CD4-positive, alpha-beta T cell treated with Interferon alpha-2 for 1 hour (primary cell): Measurements from ENCODE around the gene KLHL28.
"Not testable (repeated sequence)": the region's sequence is repeated elsewhere in the genome, so short reads cannot be mapped to it uniquely, and the experiment has no call there.

Source experiments
- DNase-seq, 2 donors: peaks; one replicate each; pipeline ENCODE4 v3.0.0-alpha.2; 2020 to 2022

KLHL28 gene

DNA sequence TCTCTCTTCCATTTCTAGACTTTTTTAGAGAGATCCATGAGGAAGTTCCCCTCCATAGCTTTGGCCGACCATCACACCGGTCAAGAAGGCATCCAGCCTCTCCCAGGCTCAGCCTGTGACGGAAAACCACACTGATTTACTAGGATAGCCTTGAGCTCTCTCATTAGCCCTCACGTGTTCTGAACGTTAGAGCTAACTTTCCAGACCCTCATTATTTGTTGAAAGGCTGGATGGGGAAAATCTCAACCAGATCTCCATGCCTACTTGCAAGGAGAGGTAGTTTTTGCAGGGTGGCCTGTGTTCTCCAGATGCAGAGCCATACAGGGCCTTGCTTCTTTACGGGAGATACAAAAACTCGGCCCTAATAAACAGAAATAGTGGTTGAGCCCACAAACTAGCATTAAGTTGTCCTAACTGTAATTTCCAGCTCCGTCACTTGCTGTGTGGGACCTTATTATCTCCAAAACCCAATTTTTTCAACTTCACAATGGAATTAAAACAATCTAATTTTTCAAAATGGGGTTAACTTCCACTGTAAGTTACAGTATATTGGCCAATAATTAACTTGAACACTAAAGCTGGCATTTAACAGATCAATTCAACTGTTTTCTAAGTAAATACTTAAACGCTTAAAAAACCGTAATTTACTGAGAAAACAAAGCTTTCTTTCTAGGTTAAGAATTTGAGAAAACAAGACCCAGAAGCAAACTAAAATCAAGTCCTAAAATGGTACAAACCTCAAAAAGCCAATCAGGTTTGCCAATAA is 65.3 kb downstream of the KLHL28 start:
- no peak for DNase-seq

DNA sequence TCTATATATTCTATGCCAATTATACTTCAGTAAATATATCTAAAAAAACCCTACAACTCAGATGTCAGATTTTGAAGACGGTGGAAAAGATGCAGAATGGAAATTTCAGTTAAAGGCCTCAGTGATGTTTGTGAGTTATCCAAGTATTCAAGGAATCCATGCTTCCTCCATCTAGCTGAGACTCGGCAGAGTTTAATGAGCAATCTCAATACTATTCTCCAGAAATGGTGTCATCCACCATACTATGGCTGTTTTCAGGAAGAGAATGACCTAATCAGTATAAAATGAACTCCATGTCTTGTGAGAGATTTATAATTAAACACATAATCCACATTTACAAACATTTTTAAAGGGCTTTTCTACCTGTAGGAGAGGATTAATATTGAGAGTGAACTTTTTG is 66.0 kb downstream of the KLHL28 start:
- no peak for DNase-seq

DNA sequence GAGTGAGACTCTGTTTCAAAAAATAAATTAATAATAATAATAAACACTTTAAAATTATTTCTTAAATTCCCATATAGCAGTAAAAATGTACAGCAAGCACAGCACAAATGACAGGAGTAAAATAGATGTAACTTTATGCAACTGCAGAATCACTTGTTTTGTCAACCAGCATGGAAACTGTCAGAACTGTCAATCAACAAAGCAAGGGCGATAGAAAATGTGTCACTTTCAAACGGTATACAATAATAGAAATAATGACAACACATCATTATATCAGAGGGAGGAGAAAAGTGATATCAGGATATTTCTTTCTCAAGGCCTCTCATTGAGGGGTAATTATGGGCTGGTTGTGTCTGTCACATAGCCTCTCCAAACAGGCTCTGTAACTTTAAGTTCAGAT is 68.2 kb downstream of the KLHL28 start:
- no peak for DNase-seq

DNA sequence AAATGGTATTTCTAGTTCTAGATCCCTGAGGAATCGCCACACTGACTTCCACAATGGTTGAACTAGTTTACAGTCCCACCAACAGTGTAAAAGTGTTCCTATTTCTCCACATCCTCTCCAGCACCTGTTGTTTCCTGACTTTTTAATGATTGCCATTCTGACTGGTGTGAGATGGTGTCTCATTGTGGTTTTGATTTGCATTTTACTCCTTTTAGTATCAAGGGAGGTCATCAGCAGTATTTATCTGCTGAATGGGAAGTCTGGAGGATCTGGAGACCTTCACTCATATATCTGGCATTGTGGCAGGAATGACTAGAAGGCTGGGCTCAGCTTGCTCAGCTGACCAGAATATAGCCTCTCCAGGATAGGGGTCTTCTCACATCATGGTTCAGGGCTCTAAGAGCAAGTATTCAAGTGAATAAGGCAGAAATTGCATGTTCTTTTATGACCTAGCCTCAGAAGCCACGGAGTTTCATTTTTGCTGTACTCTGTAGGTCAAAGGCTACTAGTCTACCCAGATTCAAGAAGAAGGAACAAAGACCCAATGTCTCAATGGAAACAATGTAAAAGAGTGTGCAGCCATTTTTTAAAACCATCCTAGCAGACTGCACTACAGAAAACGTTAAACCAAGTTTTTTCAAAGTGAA is 69.9 kb downstream of the KLHL28 start:
- not testable (repeated sequence) for DNase-seq

DNA sequence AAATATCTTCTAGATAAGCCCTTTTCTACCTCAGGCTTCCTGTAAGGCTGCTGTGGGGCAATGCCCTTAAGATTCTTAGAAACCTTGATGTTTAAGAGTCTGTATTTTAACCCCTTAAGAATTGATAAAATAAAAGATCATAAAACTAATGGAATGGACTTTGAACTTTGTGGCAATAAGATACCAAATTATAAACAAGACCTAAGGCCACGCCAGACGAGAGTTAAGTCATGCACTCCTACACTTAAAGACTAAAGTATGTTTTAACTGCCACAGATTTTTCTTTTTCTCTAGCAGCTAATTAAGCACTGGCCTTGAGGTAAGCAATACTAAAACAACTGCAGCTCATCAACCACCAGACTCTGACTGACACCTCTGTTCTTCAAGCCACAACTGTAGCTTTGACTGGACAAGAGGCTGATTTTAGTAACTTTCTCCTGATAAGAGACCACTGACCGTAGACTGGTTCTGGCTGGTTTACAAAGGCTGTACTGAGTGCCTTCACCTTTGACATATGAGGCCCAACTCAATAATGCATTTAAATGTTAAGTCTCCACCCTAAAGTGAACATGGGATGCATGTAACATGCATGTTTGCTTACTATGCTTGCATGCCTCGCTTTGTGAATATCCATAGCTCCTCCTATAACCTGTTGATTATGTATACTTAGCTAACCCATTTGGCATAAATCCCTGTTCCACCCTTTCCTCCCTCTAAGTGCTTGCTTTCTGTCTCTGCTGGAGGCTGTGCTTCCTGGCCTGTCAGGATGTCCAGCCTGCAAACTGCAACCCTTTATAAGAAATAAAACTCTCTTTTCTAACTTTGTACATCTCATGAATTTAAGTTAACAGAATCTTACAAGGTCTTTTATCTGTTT is 71.9 kb downstream of the KLHL28 start:
- DNase-seq: no peak

DNA sequence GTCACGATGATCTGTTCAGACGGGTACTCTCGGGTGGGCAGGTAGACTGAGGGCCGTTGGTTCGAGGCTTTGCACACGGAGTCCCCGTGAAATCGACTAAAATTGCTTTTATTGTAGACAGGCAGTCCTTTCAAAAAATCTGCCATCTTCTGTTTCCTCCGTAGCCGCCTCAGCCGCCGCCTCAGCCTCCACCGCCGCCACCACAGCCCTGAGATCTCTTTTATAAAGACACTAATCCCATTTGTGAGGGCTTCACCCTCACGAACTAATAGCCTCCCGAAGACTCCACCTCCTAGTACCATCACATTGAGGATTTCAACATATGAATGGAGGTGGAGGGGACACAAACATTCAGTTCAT is 74.2 kb downstream of the KLHL28 start:
- DNase-seq: no peak

DNA sequence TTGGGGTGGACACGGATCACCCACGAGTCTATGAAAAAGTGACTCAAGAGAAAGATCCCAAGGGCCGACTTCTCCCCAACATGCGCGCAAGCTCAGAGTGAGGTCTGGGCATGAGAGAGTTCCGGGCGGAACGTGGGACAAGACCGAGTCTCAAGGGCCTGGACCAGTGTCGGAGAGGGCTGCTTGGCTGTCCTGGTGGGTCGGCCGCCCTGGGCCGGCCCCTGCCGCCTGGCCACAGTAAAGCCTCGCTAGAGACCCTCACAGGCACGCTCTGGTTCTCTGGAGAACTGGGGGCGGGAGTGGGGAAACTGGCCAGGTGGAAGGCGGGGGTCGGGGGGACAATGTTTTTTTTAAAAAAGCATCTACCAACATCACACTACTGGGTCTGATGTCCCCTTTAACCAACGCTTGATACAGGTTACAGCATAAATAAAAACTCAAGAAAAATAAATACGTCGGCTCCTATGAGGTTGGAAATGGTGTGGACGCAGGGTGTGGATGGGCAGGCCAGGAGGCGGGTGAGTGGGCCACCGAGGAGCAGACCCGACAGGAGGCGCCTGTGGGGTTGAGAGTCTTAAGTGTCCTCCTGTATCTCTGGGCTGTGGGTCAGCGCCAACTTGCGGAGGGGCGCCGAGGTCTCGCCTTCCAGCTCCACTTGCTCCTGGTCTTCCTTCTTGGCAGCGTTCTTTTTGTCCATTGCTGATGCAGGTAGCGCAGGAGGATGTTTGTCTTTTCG is 74.7 kb downstream of the KLHL28 start:
- no peak for DNase-seq

DNA sequence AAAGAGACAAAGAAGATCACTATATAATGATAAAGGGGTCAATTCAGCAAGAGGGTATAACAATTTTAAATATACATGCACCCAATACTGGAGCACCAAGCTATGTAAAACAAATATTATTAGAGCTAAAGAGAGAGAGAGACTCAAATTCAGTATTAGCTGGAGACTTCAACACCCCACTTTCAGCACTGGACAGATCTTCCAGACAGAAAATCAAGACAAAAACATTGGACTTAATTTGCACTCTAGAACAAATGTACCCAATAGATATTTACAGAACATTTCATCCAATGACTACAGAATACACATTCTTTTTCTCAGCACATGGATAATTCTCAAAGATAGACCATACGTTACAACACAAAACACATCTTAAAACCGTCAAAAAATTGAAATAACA is 81.0 kb downstream of the KLHL28 start:
- DNase-seq: no peak
